A673 (cell line): ENCODE results near the gene ZMYND8.

Experiments
- EZH2 ChIP-seq: fragments of 200-600 bp; sonication (generic); IDR thresholded peaks from 2 replicates; pipeline ENCODE4 v1.6.1; 2017; ENCODE audit warnings: borderline replicate concordance, low read depth, mild to moderate bottlenecking, mixed read lengths, antibody characterized with exemption, low read length; ENCODE audit not compliant: poor library complexity, severe bottlenecking
- TF ChIP-seq, protein P1 (sequence below): fragments of 300-800, 200-600 bp; sonication (generic); conservative IDR thresholded peaks from 2 replicates; pipeline ENCODE4 v1.5.1; 2017; ENCODE audit warnings: low read depth, mild to moderate bottlenecking, antibody characterized with exemption, low read length, moderate library complexity, mixed read lengths

DNA sequence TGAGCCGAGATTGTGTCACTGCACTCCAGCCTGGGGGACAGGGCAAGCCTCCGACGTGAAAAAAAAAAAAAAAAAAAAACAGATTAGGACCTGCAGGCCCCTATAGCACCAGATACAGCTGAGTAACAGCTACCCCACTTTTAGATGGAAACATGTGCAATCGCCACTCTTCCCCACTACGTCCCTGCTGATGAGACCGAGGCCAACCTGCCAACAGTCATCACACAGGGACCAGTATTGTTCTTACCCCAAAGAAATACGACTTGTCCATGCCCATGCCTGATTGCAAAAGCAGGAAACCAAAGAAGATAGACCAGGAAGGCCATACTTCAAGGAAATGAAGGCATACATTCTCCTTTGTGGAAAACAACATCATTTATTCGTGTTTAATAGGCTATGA, 45.8 kb downstream of the ZMYND8 start:
- TF ChIP-seq, protein P1, sequence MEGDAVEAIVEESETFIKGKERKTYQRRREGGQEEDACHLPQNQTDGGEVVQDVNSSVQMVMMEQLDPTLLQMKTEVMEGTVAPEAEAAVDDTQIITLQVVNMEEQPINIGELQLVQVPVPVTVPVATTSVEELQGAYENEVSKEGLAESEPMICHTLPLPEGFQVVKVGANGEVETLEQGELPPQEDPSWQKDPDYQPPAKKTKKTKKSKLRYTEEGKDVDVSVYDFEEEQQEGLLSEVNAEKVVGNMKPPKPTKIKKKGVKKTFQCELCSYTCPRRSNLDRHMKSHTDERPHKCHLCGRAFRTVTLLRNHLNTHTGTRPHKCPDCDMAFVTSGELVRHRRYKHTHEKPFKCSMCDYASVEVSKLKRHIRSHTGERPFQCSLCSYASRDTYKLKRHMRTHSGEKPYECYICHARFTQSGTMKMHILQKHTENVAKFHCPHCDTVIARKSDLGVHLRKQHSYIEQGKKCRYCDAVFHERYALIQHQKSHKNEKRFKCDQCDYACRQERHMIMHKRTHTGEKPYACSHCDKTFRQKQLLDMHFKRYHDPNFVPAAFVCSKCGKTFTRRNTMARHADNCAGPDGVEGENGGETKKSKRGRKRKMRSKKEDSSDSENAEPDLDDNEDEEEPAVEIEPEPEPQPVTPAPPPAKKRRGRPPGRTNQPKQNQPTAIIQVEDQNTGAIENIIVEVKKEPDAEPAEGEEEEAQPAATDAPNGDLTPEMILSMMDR: no peak
- TF ChIP-seq EZH2: no peak
